ENCODE data around the gene DPP9. TPM values are rescaled to one million over a fixed set of nuclear protein-coding genes. Genes with fewer than 3 reads are reported as not detected.
A peak's percentile ranks its signal among the peaks of the same experiment; 100 is the strongest.

Gene DPP9
- total RNA-seq = 84.8 and 87.2 TPM in 2 replicates

DNA sequence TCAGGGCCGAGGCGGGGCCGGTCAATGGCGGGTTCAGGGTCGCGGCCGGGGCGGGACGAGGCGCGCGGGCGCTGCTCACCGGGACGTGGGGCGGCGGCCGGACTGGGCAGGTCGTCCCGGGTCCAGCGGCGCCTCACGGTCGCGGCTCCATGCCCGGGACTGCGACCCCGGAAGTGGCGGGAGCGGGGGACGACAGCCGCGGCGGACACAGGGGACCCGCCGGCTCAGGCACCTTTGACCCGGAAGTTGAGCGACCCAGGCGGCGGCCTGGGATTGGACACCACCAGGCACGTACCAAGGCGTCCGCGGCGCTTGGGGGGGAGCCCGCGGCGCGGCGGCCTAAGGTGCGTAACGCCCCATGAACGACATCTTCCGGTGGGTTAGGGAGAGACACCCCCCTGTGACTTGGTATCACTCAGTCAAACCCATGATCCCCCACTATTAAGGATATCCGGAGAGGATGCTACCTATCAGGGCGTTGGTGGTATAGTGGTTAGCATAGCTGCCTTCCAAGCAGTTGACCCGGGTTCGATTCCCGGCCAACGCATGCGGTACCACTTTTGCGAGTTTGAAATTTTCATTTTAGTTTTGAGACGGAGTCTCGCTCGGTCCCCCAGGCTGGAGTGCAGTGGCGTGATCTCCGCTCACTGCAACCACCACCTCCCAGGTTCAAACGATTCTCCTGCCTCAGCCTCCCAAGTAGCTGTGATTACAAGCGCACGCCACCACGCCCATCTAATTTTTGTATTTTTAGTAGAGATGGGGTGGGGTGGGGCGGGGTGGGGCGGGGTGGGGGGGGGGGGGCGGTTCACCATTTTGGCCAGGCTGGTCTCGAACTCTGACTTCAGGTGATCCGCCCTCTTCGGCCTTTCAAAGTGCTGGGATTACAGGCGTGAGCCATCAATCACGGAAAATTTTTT, at the start of gene DPP9:
Gene DPP9 (minus strand): TSS at position 248 of the 920 bp plus-strand sequence. CDS start 3,936 bp downstream, outside the sequence.
- no peaks in the 10 kb centered on the region for H3K27me3 Mint-ChIP-seq (ENCODE audit: low read depth)
- H3K9me3 Mint-ChIP-seq = no peaks in the 10 kb centered on the region
- H3K27ac Mint-ChIP-seq = peak within 1 kb of the TSS; percentile 95
- H3K4me3 Mint-ChIP-seq (ENCODE audit: low read depth) = peak within 1 kb of the TSS; percentile 100
- intact Hi-C loops (cut with micrococcal nuclease) = loop anchor here (1.0 to 5.0 kb wide), 4 partner anchors 54 to 357 kb away; partner anchors contain the start of genes FEM1A, HDGFL2 and MYDGF
- peaks cover 12% of the 10 kb centered on the region for H3K4me1 Mint-ChIP-seq (ENCODE audit: low read depth)
- peak; percentile 97 for DNase-seq (ENCODE audit: low spot score)
- H3K36me3 Mint-ChIP-seq (ENCODE audit: low read depth) = peaks cover 20% of the 10 kb centered on the region

DNA sequence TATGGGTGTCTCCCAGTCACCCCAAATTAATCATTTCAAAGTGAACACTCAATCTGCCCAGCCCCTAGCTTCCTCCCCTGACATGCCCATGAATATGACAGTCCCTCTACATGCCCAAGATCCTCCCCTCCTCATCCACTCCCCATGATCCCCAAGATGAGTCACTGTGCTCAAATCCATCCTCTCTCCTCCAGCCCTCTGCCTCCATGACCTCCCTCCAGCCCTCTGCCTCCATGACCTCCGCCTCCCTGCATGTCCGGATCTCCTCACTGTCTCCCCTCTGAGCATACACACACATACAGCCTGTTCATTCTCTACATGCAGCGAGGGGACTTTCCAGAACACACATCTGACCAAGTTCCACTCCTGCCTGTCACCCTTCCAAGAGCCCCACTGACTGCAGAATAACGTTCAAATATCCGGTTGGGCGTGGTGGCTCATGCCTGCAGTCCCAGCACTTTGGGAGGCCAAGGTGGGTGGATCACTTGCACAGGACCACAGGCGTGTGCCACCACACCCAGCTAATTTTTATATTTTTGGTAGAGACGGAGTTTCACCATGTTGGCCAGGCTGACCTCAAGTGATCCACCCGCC, 49.5 kb upstream of the DPP9 start:
- DNase-seq (ENCODE audit: low spot score) = no peak
- Mint-ChIP-seq H3K4me1 (ENCODE audit: low read depth) (no peaks in the 10 kb centered on the region), H3K9me3 (no peaks in the 10 kb centered on the region), H3K27ac (no peak overlapping the region), H3K4me3 (ENCODE audit: low read depth) (no peak overlapping the region), H3K36me3 (ENCODE audit: low read depth) (no peaks in the 10 kb centered on the region), H3K27me3 (ENCODE audit: low read depth) (peaks cover 2% of the 10 kb centered on the region)
- intact Hi-C loops (cut with micrococcal nuclease) = no loop called here

DNA sequence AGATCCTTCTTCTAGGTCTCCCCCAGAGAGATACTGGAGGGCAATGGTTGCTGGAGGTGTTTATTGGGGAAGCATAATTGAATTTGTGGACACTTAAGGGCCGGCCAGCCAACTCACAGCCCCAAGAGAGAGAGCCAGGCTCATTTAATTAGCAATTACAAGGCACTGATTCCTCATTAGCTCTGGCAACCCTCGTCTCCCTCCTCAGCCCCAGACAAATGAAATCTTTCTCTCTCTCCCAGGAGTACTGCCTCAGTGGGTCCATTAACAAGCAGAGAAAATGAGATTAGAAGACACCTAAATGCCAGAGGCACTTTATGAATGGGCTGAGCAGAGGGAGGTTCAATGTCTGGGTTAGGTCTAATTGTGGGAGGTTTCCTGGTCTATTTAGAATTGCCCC, 48.9 kb upstream of the DPP9 start:
- H3K27me3 Mint-ChIP-seq (ENCODE audit: low read depth) = peaks cover 2% of the 10 kb centered on the region
- no peaks in the 10 kb centered on the region for H3K9me3 Mint-ChIP-seq
- DNase-seq (ENCODE audit: low spot score) = no peak
- H3K4me1 Mint-ChIP-seq (ENCODE audit: low read depth) = no peaks in the 10 kb centered on the region
- no peaks in the 10 kb centered on the region for H3K36me3 Mint-ChIP-seq (ENCODE audit: low read depth)
- no peak overlapping the region for H3K4me3 Mint-ChIP-seq (ENCODE audit: low read depth)
- no peak overlapping the region for H3K27ac Mint-ChIP-seq
- intact Hi-C loops (cut with micrococcal nuclease) = no loop called here

DNA sequence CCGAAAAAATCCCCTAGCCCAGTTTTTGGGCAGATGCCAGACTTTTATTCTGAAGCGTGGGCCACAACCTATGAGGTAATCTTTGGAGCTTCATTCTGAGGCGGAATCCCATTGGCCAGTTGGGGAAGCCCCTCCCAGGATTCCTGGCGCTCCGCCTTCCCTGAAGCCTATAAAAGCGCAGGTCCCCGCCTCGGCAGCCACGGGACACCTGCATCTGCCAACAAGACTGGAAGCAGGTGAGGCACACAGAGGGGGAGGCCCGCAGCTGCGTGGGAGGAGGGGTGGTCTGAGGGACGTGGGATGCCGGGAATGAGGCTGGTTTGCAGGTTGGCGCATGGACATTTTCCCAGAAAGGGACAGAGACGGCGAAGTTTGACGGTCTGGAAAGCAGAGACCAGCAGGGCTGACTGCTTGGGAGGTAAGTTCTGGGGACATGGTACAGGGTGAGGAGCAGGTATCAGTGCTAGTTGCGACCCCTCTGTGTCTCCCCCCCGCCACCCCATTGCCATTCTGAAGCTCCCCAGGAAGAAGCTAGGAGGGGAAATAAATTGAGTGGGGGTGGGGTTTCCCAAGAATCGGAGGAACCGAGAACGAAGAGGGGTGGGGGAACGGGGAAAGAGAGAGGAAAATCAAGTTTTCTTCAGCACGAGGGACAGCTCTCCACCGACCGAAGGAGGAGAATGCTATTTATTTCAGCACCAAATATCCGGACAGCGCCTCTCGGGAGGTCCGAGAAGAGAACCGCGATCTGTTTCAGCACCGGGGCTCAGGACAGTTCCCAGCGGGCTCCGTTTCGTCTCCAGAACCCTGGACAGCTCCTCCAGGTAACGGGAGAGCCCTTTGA, 45.5 kb upstream of the DPP9 start:
- H3K4me3 Mint-ChIP-seq (ENCODE audit: low read depth) = no peak overlapping the region
- H3K36me3 Mint-ChIP-seq (ENCODE audit: low read depth) = no peaks in the 10 kb centered on the region
- peaks cover 2% of the 10 kb centered on the region for H3K27me3 Mint-ChIP-seq (ENCODE audit: low read depth)
- intact Hi-C loops (cut with micrococcal nuclease) = no loop called here
- H3K9me3 Mint-ChIP-seq = no peaks in the 10 kb centered on the region
- DNase-seq (ENCODE audit: low spot score) = peak; percentile 77
- H3K27ac Mint-ChIP-seq = no peak overlapping the region
- H3K4me1 Mint-ChIP-seq (ENCODE audit: low read depth) = no peaks in the 10 kb centered on the region

- Mint-ChIP-seq H3K27me3 (ENCODE audit: low read depth) (peaks cover 5% of the 10 kb centered on the region), H3K9me3 (no peaks in the 10 kb centered on the region), H3K36me3 (ENCODE audit: low read depth) (no peaks in the 10 kb centered on the region), H3K4me3 (ENCODE audit: low read depth) (no peak overlapping the region), H3K4me1 (ENCODE audit: low read depth) (peaks cover 5% of the 10 kb centered on the region), H3K27ac (no peak overlapping the region)
- intact Hi-C loops (cut with micrococcal nuclease) = no loop called here
- no peak for DNase-seq (ENCODE audit: low spot score)
Measured at GRCh38 chr19:4764393-4764660, 40.7 kb upstream of the DPP9 start.

GRCh38 chr19:4763021-4763420, 39.4 kb upstream of the DPP9 start:
- no peaks in the 10 kb centered on the region for H3K36me3 Mint-ChIP-seq (ENCODE audit: low read depth)
- no peak overlapping the region for H3K27ac Mint-ChIP-seq
- no peaks in the 10 kb centered on the region for H3K9me3 Mint-ChIP-seq
- peaks cover 8% of the 10 kb centered on the region for H3K27me3 Mint-ChIP-seq (ENCODE audit: low read depth)
- H3K4me3 Mint-ChIP-seq (ENCODE audit: low read depth) = no peak overlapping the region
- no peak for DNase-seq (ENCODE audit: low spot score)
- intact Hi-C loops (cut with micrococcal nuclease) = no loop called here
- peaks cover 6% of the 10 kb centered on the region for H3K4me1 Mint-ChIP-seq (ENCODE audit: low read depth)

DNA sequence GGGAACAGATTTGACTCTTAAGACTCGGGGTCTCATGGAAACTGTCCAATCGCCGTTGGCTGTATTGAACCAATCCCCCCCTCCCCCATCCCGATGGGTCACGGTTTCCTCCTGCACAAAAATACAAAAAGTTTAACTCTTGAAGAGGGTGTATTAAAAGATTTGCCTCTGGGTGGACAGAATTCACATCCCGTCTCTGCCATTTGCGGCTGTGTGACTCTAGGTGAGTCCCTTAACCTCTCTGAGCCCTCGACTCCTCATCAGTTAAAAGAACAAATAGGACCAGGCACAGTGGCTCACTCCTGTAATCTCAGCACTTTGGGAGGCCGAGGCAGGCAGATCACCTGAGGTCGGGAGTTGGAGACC, 36.6 kb upstream of the DPP9 start:
- no peak for DNase-seq (ENCODE audit: low spot score)
- intact Hi-C loops (cut with micrococcal nuclease) = no loop called here
- Mint-ChIP-seq H3K27me3 (ENCODE audit: low read depth) (peaks cover 8% of the 10 kb centered on the region), H3K4me1 (ENCODE audit: low read depth) (peaks cover 6% of the 10 kb centered on the region), H3K4me3 (ENCODE audit: low read depth) (peak overlapping the region; percentile 57), H3K27ac (no peak overlapping the region), H3K9me3 (no peaks in the 10 kb centered on the region), H3K36me3 (ENCODE audit: low read depth) (no peaks in the 10 kb centered on the region)

- Mint-ChIP-seq H3K4me1 (ENCODE audit: low read depth) (peaks cover 6% of the 10 kb centered on the region), H3K4me3 (ENCODE audit: low read depth) (no peak overlapping the region)
- intact Hi-C loops (cut with micrococcal nuclease) = no loop called here
Measured at GRCh38 chr19:4759388-4760284, 36.0 kb upstream of the DPP9 start.

GRCh38 chr19:4758659-4759058, 35.0 kb upstream of the DPP9 start:
- Mint-ChIP-seq H3K4me1 (ENCODE audit: low read depth) (peaks cover 6% of the 10 kb centered on the region), H3K36me3 (ENCODE audit: low read depth) (no peaks in the 10 kb centered on the region), H3K27ac (no peak overlapping the region), H3K27me3 (ENCODE audit: low read depth) (peaks cover 8% of the 10 kb centered on the region), H3K4me3 (ENCODE audit: low read depth) (no peak overlapping the region), H3K9me3 (no peaks in the 10 kb centered on the region)
- DNase-seq (ENCODE audit: low spot score) = no peak
- intact Hi-C loops (cut with micrococcal nuclease) = no loop called here

More at GRCh38 chr19:4759388-4760284, 36.0 kb upstream of the DPP9 start:
- Mint-ChIP-seq H3K27ac (no peak overlapping the region), H3K36me3 (ENCODE audit: low read depth) (no peaks in the 10 kb centered on the region), H3K9me3 (no peaks in the 10 kb centered on the region), H3K27me3 (ENCODE audit: low read depth) (peaks cover 8% of the 10 kb centered on the region)
- DNase-seq (ENCODE audit: low spot score) = peak; percentile 58

DNA sequence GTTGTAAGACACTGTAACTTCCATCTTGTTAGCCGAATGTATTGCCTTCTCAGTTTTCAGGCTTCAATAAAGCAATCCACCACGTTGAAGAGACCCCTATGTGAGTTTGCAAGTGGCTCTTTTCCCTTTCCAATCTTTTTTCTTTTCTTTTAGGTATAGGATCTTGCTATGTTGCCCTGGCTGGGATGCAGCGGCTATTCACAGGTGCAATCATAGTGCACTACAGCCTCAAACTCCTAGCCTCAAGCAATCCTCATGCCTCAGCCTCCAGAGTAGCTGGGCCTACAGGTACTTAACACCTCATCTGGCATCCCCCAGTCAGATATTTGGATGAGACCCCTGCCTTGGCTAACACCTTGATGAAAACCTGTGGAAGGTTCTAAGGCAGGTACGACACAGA, 34.4 kb upstream of the DPP9 start:
- Mint-ChIP-seq H3K27ac (no peak overlapping the region), H3K4me1 (ENCODE audit: low read depth) (peaks cover 6% of the 10 kb centered on the region), H3K9me3 (no peaks in the 10 kb centered on the region), H3K36me3 (ENCODE audit: low read depth) (no peaks in the 10 kb centered on the region), H3K4me3 (ENCODE audit: low read depth) (no peak overlapping the region), H3K27me3 (ENCODE audit: low read depth) (peaks cover 8% of the 10 kb centered on the region)
- DNase-seq (ENCODE audit: low spot score) = no peak
- intact Hi-C loops (cut with micrococcal nuclease) = no loop called here

- Mint-ChIP-seq H3K4me1 (ENCODE audit: low read depth) (peaks cover 5% of the 10 kb centered on the region), H3K27me3 (ENCODE audit: low read depth) (peaks cover 3% of the 10 kb centered on the region), H3K9me3 (no peaks in the 10 kb centered on the region), H3K27ac (no peak overlapping the region), H3K4me3 (ENCODE audit: low read depth) (no peak overlapping the region), H3K36me3 (ENCODE audit: low read depth) (no peaks in the 10 kb centered on the region)
- DNase-seq (ENCODE audit: low spot score) = no peak
- intact Hi-C loops (cut with micrococcal nuclease) = no loop called here
Measured at GRCh38 chr19:4755459-4755858, 31.8 kb upstream of the DPP9 start.

- no peak for DNase-seq (ENCODE audit: low spot score)
- H3K27me3 Mint-ChIP-seq (ENCODE audit: low read depth) = peaks cover 6% of the 10 kb centered on the region
Measured at GRCh38 chr19:4754248-4754647, 30.6 kb upstream of the DPP9 start.

More at GRCh38 chr19:4754248-4754647, 30.6 kb upstream of the DPP9 start:
- H3K4me3 Mint-ChIP-seq (ENCODE audit: low read depth) = no peak overlapping the region
- H3K9me3 Mint-ChIP-seq = no peaks in the 10 kb centered on the region
- no peaks in the 10 kb centered on the region for H3K4me1 Mint-ChIP-seq (ENCODE audit: low read depth)
- intact Hi-C loops (cut with micrococcal nuclease) = no loop called here
- no peak overlapping the region for H3K27ac Mint-ChIP-seq
- H3K36me3 Mint-ChIP-seq (ENCODE audit: low read depth) = no peaks in the 10 kb centered on the region

Measured in activated T-helper 2 cell treated with anti-CD3 and anti-CD28 coated beads, Interferon-gamma antibody, Interleukin-2, Interleukin-4, amounts not matched to agents 10 μg/mL and 5 μg/mL and 100 μg/mL, durations not matched to agents 14 hours and 24 hours and 36 hours (primary cell).